CD14-positive monocyte (primary cell): ENCODE results near the gene PTPRO. TPM values are rescaled to one million over a fixed set of nuclear protein-coding genes. Genes with fewer than 3 reads are reported as not detected.

Experiments used
- DNase-seq, 3 donors: peaks; one replicate each; pipeline ENCODE4 v3.0.0-alpha.2; 2011 to 2022
- H2AFZ ChIP-seq: 2 replicates; pipeline ENCODE4 v1.6.0; 2012; ENCODE audit warnings: mild to moderate bottlenecking, low read depth, low read length, inconsistent platforms; ENCODE audit not compliant: insufficient read depth, poor library complexity, severe bottlenecking
- H3K27ac ChIP-seq, 2 donors: 1 replicate in 1 of 2; 2 replicates in 1 of 2; pipeline ENCODE4 v1.5.1; 2012 to 2013; ENCODE audit warnings: low read length in 2 of 2, control low read depth in 1 of 2, inconsistent platforms in 1 of 2, low read depth in 1 of 2, mild to moderate bottlenecking in 1 of 2
- H3K27me3 ChIP-seq, 2 donors: one replicate each; pipeline versions ENCODE4 v1.6.0 to v1.6.1; 2011 to 2013; ENCODE audit warnings: low read length in 2 of 2; ENCODE audit not compliant: control insufficient read depth in 2 of 2, insufficient read depth in 2 of 2
- H3K36me3 ChIP-seq, 2 donors: replicated peaks in 1 of 2; 1 replicate in 1 of 2; 2 replicates in 1 of 2; pipeline versions ENCODE4 v1.5.1 to v1.6.1; 2012 to 2013; ENCODE audit warnings: low read length in 2 of 2, control low read depth in 1 of 2, inconsistent platforms in 1 of 2, mild to moderate bottlenecking in 1 of 2; ENCODE audit not compliant: insufficient read depth in 2 of 2, control insufficient read depth in 1 of 2
- H3K4me1 ChIP-seq, 2 donors: 1 replicate in 1 of 2; 2 replicates in 1 of 2; pipeline versions ENCODE4 v1.5.1 to v1.6.1; 2012 to 2013; ENCODE audit warnings: low read length in 2 of 2, control low read depth in 1 of 2, inconsistent platforms in 1 of 2, mild to moderate bottlenecking in 1 of 2, moderate library complexity in 1 of 2; ENCODE audit not compliant: insufficient read depth in 2 of 2, control insufficient read depth in 1 of 2
- H3K4me2 ChIP-seq: replicated peaks from 2 replicates; pipeline ENCODE3; 2012; ENCODE audit warnings: low read length, moderate library complexity, mild to moderate bottlenecking; ENCODE audit not compliant: poor library complexity, severe bottlenecking; ENCODE audit errors: extremely low read depth
- H3K4me3 ChIP-seq, 3 experiments: fragments of 200-600 bp in 1 of 3; sonication (generic) in 1 of 3; replicated peaks in 1 of 3; 1 replicate in 2 of 3; 2 replicates in 1 of 3; pipeline ENCODE4 v1.5.1; 2011 to 2013; ENCODE audit warnings: low read length in 3 of 3, mild to moderate bottlenecking in 3 of 3, control low read depth in 2 of 3, low read depth in 2 of 3, inconsistent platforms in 1 of 3, moderate library complexity in 1 of 3
- H3K79me2 ChIP-seq: 2 replicates; pipeline ENCODE4 v1.6.0; 2012; ENCODE audit warnings: mild to moderate bottlenecking, control low read depth, inconsistent platforms, low read length, moderate library complexity; ENCODE audit not compliant: insufficient read depth
- H3K9ac ChIP-seq: 2 replicates; pipeline ENCODE4 v1.6.0; 2017; ENCODE audit warnings: low read length, mild to moderate bottlenecking; ENCODE audit not compliant: insufficient read depth, poor library complexity, severe bottlenecking
- H3K9me3 ChIP-seq, 2 donors: replicated peaks in 1 of 2; 1 replicate in 1 of 2; 2 replicates in 1 of 2; pipeline versions ENCODE4 v1.5.1 to v1.6.1; 2012 to 2013; ENCODE audit warnings: low read length in 2 of 2, control low read depth in 1 of 2; ENCODE audit not compliant: control insufficient read depth in 1 of 2, insufficient read depth in 1 of 2
- H4K20me1 ChIP-seq: 2 replicates; pipeline ENCODE4 v1.6.0; 2012; ENCODE audit warnings: mild to moderate bottlenecking, low read length, control low read depth, moderate library complexity; ENCODE audit not compliant: insufficient read depth
- H3K27ac Mint-ChIP-seq, 7 donors: one replicate each; pipeline ENCODE4 v1.8.0; 2020; ENCODE audit warnings: mild to moderate bottlenecking in 7 of 7, mixed read lengths in 7 of 7, moderate library complexity in 6 of 7, inconsistent platforms in 2 of 7
- H3K27me3 Mint-ChIP-seq, 3 donors: one replicate each; pipeline ENCODE4 v1.8.0; 2021 to 2022; ENCODE audit warnings: low read depth in 3 of 3, mild to moderate bottlenecking in 3 of 3, mixed read lengths in 3 of 3, moderate library complexity in 3 of 3, inconsistent platforms in 1 of 3
- H3K36me3 Mint-ChIP-seq, 2 donors: one replicate each; pipeline ENCODE4 v1.8.0; 2020; ENCODE audit warnings: mixed read lengths in 2 of 2, inconsistent platforms in 1 of 2, mild to moderate bottlenecking in 1 of 2
- H3K4me1 Mint-ChIP-seq: one replicate; pipeline ENCODE4 v1.8.0; 2020; ENCODE audit warnings: mild to moderate bottlenecking, mixed read lengths
- H3K4me3 Mint-ChIP-seq, 2 donors: one replicate each; pipeline ENCODE4 v1.8.0; 2020; ENCODE audit warnings: mild to moderate bottlenecking in 2 of 2, mixed read lengths in 2 of 2, moderate library complexity in 1 of 2
- H3K9me3 Mint-ChIP-seq, 7 donors: one replicate each; pipeline ENCODE4 v1.8.0; 2020 to 2022; ENCODE audit warnings: mixed read lengths in 7 of 7, mild to moderate bottlenecking in 6 of 7, moderate library complexity in 6 of 7, inconsistent platforms in 2 of 7
- WGBS: methylation state at CpG from one replicate; pipeline ENCODE4 v1.1.5; 2013; ENCODE audit warnings: missing lambda C conversion rate; ENCODE audit not compliant: insufficient coverage; 5-methylcytosine and 5-hydroxymethylcytosine counted together
- intact Hi-C, 2 donors: fragments of 100-400 bp; cut with micrococcal nuclease; formaldehyde crosslinking; loops; one replicate each; pipeline versions ENCODE4 v1.15.0 to v1.15.1; 2023
- polyA plus RNA-seq, 3 donors: library from polyadenylated mRNA; depleted of rRNA in 1 of 3; unstranded in 2 of 3; stranded (reverse) in 1 of 3; fragments of 300-500 nt in 2 of 3; fragments of >200 nt in 1 of 3; fragmentation: Illumina TruSeq in 2 of 3; gene quantifications; 1 replicate in 2 of 3; 2 replicates in 1 of 3; pipeline ENCODE4 v1.2.3, GENCODE V29; 2012 to 2021
- TF ChIP-seq, protein P1 (sequence below): fragments of 200-600 bp; IDR thresholded peaks from one replicate; pipeline ENCODE4 v1.8.0; 2022; ENCODE audit warnings: antibody characterized with exemption, mild to moderate bottlenecking

The PTPRO gene
- polyA plus RNA-seq, 3 donors = 3.1 to 12.0 (median 4.7) TPM

DNA sequence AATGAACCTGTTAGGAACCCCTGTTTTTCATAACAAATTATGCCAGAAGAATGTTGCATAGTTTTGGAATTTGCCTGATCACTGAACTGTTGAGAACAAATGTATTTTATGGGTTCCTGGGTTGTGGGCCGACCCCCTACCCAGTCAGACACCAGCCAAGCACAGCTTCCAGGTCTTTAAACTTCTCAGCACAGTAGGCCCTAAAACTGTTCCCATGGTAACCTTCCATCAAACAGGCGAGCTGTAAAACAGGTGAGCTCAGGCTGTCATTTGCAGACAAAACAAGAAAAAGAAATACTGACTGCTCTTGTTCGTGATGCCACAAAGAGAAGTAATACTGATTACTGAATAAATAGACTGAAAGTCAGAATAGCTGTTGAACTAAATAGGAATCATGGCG is 147.0 kb downstream of the PTPRO start:
- H3K36me3 ChIP-seq = no peaks in the 10 kb centered on the region
- H3K9ac ChIP-seq = no peak overlapping the region
- H3K27ac ChIP-seq = no peak overlapping the region
- H3K36me3 Mint-ChIP-seq = no peaks in the 10 kb centered on the region
- WGBS = no CpG with 5 or more reads among the region's 4 CpGs
- DNase-seq = no peak
- TF ChIP-seq, protein P1, sequence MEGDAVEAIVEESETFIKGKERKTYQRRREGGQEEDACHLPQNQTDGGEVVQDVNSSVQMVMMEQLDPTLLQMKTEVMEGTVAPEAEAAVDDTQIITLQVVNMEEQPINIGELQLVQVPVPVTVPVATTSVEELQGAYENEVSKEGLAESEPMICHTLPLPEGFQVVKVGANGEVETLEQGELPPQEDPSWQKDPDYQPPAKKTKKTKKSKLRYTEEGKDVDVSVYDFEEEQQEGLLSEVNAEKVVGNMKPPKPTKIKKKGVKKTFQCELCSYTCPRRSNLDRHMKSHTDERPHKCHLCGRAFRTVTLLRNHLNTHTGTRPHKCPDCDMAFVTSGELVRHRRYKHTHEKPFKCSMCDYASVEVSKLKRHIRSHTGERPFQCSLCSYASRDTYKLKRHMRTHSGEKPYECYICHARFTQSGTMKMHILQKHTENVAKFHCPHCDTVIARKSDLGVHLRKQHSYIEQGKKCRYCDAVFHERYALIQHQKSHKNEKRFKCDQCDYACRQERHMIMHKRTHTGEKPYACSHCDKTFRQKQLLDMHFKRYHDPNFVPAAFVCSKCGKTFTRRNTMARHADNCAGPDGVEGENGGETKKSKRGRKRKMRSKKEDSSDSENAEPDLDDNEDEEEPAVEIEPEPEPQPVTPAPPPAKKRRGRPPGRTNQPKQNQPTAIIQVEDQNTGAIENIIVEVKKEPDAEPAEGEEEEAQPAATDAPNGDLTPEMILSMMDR = no peak
- H3K27ac Mint-ChIP-seq = no peak overlapping the region
- no peaks in the 10 kb centered on the region for H3K4me1 Mint-ChIP-seq
- H3K9me3 Mint-ChIP-seq = no peaks in the 10 kb centered on the region
- H3K4me1 ChIP-seq = no peaks in the 10 kb centered on the region
- H4K20me1 ChIP-seq = no peaks in the 10 kb centered on the region
- no peak overlapping the region for H3K4me3 ChIP-seq
- no peaks in the 10 kb centered on the region for H3K9me3 ChIP-seq
- no peak overlapping the region for H3K4me2 ChIP-seq
- no peak overlapping the region for H2AFZ ChIP-seq
- no peaks in the 10 kb centered on the region for H3K27me3 ChIP-seq
- peaks cover 4 to 14% (median 10%) of the 10 kb centered on the region in 3 donors for H3K27me3 Mint-ChIP-seq
- H3K4me3 Mint-ChIP-seq = no peak overlapping the region
- intact Hi-C loops = no loop called here
- H3K79me2 ChIP-seq = no peaks in the 10 kb centered on the region

GRCh38 chr12:15472036-15472435 is 149.7 kb downstream of the PTPRO start:
- intact Hi-C loops = no loop called here
- H3K27ac ChIP-seq = no peak overlapping the region
- TF ChIP-seq, protein P1 = no peak
- Mint-ChIP-seq H3K4me3 (no peak overlapping the region), H3K4me1 (no peaks in the 10 kb centered on the region), H3K27me3 (peaks cover 4 to 14% (median 9%) of the 10 kb centered on the region in 3 donors), H3K27ac (no peak overlapping the region), H3K36me3 (no peaks in the 10 kb centered on the region), H3K9me3 (no peaks in the 10 kb centered on the region)
- no peaks in the 10 kb centered on the region for H3K9me3 ChIP-seq
- H2AFZ ChIP-seq = no peak overlapping the region
- no peaks in the 10 kb centered on the region for H3K79me2 ChIP-seq
- no peak for DNase-seq
- 53% methylated on average over 1 of the region's 2 CpGs for WGBS
- no peaks in the 10 kb centered on the region for H3K36me3 ChIP-seq
- H3K27me3 ChIP-seq = no peaks in the 10 kb centered on the region
- H4K20me1 ChIP-seq = no peaks in the 10 kb centered on the region
- H3K9ac ChIP-seq = no peak overlapping the region
- no peak overlapping the region for H3K4me2 ChIP-seq
- H3K4me1 ChIP-seq = no peaks in the 10 kb centered on the region
- H3K4me3 ChIP-seq = no peak overlapping the region
